HepG2 (cell line): Measurements from ENCODE around the gene ETNK1.

Experiments used
- EZH2 ChIP-seq: conservative IDR thresholded peaks from 2 replicates; pipeline ENCODE4 v1.6.1; 2012; ENCODE audit warnings: mild to moderate bottlenecking, low read depth, low read length, moderate library complexity
- NFIC ChIP-seq: IDR thresholded peaks from 2 replicates; pipeline ENCODE4 v1.6.1; 2012; ENCODE audit warnings: mild to moderate bottlenecking, low read length, inconsistent platforms
- PHB2 ChIP-seq: fragments of 450-650 bp; IDR thresholded peaks from 2 replicates; pipeline ENCODE4 v1.6.1; 2018; ENCODE audit not compliant: partially characterized antibody
- USF2 ChIP-seq, 2 experiments: sonication (generic) in 1 of 2; formaldehyde crosslinking in 1 of 2; IDR thresholded peaks; 2 replicates each; pipeline versions ENCODE4 v1.5.1 to v1.6.1; 2011 to 2020; ENCODE audit warnings: borderline replicate concordance in 1 of 2, low read depth in 1 of 2, low read length in 1 of 2, mild to moderate bottlenecking in 1 of 2, missing genetic modification reagents in 1 of 2, moderate library complexity in 1 of 2
- ZFP37 ChIP-seq: sonication (generic); formaldehyde crosslinking; IDR thresholded peaks from 2 replicates; pipeline ENCODE4 v1.4.0; 2020; ENCODE audit warnings: missing genetic modification reagents, borderline replicate concordance
- ZNF30 ChIP-seq: sonication (generic); formaldehyde crosslinking; IDR thresholded peaks from 2 replicates; pipeline ENCODE4 v1.5.0; 2020; ENCODE audit warnings: mild to moderate bottlenecking, missing genetic modification reagents

- TF ChIP-seq USF2 (IDR thresholded peaks at IDR 0.05; ENCODE audit: low read depth, low read length) (no peak), USF2 (CRISPR knock-in tag; IDR thresholded peaks at IDR 0.05; ENCODE audit: borderline replicate concordance) (no peak), ZFP37 (CRISPR knock-in tag) (no peak), PHB2 (no peak), EZH2 (no peak), ZNF30 (CRISPR knock-in tag) (no peak), NFIC (no peak)
Measured at GRCh38 chr12:22600181-22600580, 24.8 kb upstream of the ETNK1 start.
